HepG2 (cell line): ENCODE data around the gene PHACTR1. TPM values are rescaled to one million over a fixed set of nuclear protein-coding genes. Genes with fewer than 3 reads are reported as not detected.

Source experiments
- DNMT1 ChIP-seq: sonication (generic); formaldehyde crosslinking; IDR thresholded peaks from 2 replicates; pipeline ENCODE4 v1.5.1; 2020; ENCODE audit warnings: mild to moderate bottlenecking, missing genetic modification reagents
- GTF3A ChIP-seq: sonication (generic); formaldehyde crosslinking; conservative IDR thresholded peaks from 2 replicates; pipeline ENCODE4 v1.4.0; 2020; ENCODE audit warnings: mild to moderate bottlenecking, missing genetic modification reagents
- HNF4A ChIP-seq: sonication (generic); formaldehyde crosslinking; IDR thresholded peaks from 2 replicates; pipeline ENCODE4 v1.4.0; 2020; ENCODE audit warnings: missing genetic modification reagents
- JUN ChIP-seq: sonication (generic); formaldehyde crosslinking; IDR thresholded peaks from 2 replicates; pipeline ENCODE4 v1.4.0; 2020; ENCODE audit warnings: mild to moderate bottlenecking, missing genetic modification reagents
- KMT2A ChIP-seq: sonication (generic); formaldehyde crosslinking; IDR thresholded peaks from 2 replicates; pipeline ENCODE4 v1.4.0; 2020; ENCODE audit warnings: missing genetic modification reagents
- RNF2 ChIP-seq: fragments of 450-650 bp; conservative IDR thresholded peaks from 2 replicates; pipeline ENCODE4 v1.6.1; 2016; ENCODE audit warnings: low read depth
- TAF1 ChIP-seq: sonication (generic); formaldehyde crosslinking; IDR thresholded peaks from 2 replicates; pipeline ENCODE4 v1.4.0; 2020; ENCODE audit warnings: missing genetic modification reagents
- ZFAT ChIP-seq: sonication (generic); formaldehyde crosslinking; conservative IDR thresholded peaks from 2 replicates; pipeline ENCODE4 v1.8.1; 2023; ENCODE audit warnings: missing genetic modification reagents, inconsistent platforms
- ZNF224 ChIP-seq: sonication (generic); formaldehyde crosslinking; IDR thresholded peaks from 2 replicates; pipeline ENCODE4 v1.5.0; 2020; ENCODE audit warnings: mild to moderate bottlenecking, missing genetic modification reagents
- ZNF432 ChIP-seq: sonication (generic); formaldehyde crosslinking; IDR thresholded peaks from 2 replicates; pipeline ENCODE4 v1.5.0; 2020; ENCODE audit warnings: missing genetic modification reagents, mild to moderate bottlenecking, borderline replicate concordance
- ZNF749 ChIP-seq: sonication (generic); formaldehyde crosslinking; IDR thresholded peaks from 2 replicates; pipeline ENCODE4 v1.8.0; 2022; ENCODE audit warnings: mild to moderate bottlenecking, missing genetic modification reagents, moderate library complexity, borderline replicate concordance
- ZSCAN31 ChIP-seq: sonication (generic); formaldehyde crosslinking; IDR thresholded peaks from 2 replicates; pipeline ENCODE4 v1.5.0; 2020; ENCODE audit warnings: low read depth, mild to moderate bottlenecking, missing genetic modification reagents
- polyA plus RNA-seq, 8 experiments: library from polyadenylated mRNA; depleted of rRNA in 3 of 8; stranded (reverse) in 7 of 8; unstranded in 1 of 8; fragments of >200 nt; fragmentation: Illumina TruSeq in 4 of 8; extraction: Trizol in 4 of 8; gene quantifications; 2 replicates each; pipeline versions ENCODE4 v1.2.1 to v1.2.3, GENCODE V29; 2011 to 2016; ENCODE audit warnings: low read depth in 4 of 8, missing spikeins in 1 of 8, mixed read lengths in 1 of 8; ENCODE audit not compliant: insufficient read depth in 1 of 8
- total RNA-seq, 5 experiments: library from RNA; depleted of rRNA; stranded (reverse); fragments of >200 nt; fragmentation: Illumina TruSeq; extraction: Trizol; gene quantifications; 2 replicates each; pipeline ENCODE4 v1.2.3, GENCODE V29; 2016; ENCODE audit warnings: low read depth in 1 of 5
- TF ChIP-seq, protein P1 (sequence below): IDR thresholded peaks from 2 replicates; pipeline ENCODE4 v1.6.1; 2012; ENCODE audit warnings: low read length, improper control_type of control experiment
- TF ChIP-seq, protein P2 (sequence below): sonication (generic); formaldehyde crosslinking; IDR thresholded peaks from 2 replicates; pipeline ENCODE4 v1.8.0; 2022; ENCODE audit warnings: mild to moderate bottlenecking, missing genetic modification reagents, borderline replicate concordance
- TF ChIP-seq, protein P3 (sequence below): sonication (generic); formaldehyde crosslinking; IDR thresholded peaks from 2 replicates; pipeline ENCODE4 v1.5.0; 2020; ENCODE audit warnings: missing genetic modification reagents
- TF ChIP-seq, protein P4 (sequence below): sonication (generic); formaldehyde crosslinking; IDR thresholded peaks from 2 replicates; pipeline ENCODE4 v1.4.0; 2020; ENCODE audit warnings: missing genetic modification reagents
- TF ChIP-seq, protein P5 (sequence below): sonication (generic); formaldehyde crosslinking; IDR thresholded peaks from 2 replicates; pipeline ENCODE4 v1.4.0; 2020; ENCODE audit warnings: missing genetic modification reagents, borderline replicate concordance
- TF ChIP-seq, protein P6 (sequence below): sonication (generic); formaldehyde crosslinking; IDR thresholded peaks from 2 replicates; pipeline ENCODE4 v1.8.0; 2022; ENCODE audit warnings: missing genetic modification reagents, low read depth, mild to moderate bottlenecking, borderline replicate concordance

Gene PHACTR1
- total and polyA plus RNA-seq, 2 of the 13 experiments (the other 11 are each of a cell fraction or from before 2014, with no cell fraction given), result 0.09 TPM; not detected in 1

DNA sequence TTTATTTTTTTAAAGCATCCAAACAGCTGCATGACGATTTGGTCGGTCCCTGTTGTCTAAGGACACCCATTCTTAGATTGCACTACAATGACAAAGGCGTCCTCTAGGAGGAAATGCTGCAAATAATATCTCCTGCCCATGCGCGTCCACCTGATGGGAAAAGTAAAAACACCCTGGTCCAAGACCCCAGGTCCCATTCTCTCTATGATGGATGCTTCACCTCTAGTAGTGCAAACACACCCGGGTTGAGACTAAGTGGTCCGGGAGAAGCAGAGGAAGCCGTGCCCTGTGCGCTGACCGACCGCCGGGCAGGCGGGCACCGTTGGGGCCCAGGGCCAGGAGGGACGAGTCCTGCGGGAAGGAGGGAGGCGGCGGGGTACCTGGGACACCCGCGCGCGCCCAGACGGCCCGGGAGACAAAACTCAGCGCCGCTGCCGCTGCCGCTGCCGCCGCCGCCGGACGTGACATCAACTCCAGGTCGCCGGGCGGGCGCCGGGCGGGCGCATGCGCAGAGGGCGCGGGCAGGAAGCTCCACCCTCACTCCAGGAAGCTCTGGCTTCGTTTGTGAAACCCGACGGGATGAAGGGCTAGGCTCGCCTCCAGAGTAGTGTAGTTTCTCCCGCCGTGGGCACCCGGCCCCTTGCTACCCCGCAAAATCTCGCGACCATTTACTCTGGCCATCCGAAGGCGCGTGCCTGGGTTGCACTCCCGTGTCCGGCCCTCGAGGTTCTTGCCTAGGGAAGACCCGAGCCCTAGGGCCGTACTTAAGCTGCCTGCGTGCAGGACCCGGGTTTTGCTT is 611.7 kb downstream of the PHACTR1 start, which contains the start of gene TBC1D7 (continued):
- TF ChIP-seq ZNF432 (CRISPR knock-in tag), result no peak
- no peak for TF ChIP-seq HNF4A (CRISPR knock-in tag)
- no peak for TF ChIP-seq ZNF749
- peak; percentile 82 for TF ChIP-seq TAF1 (CRISPR knock-in tag)
- TF ChIP-seq, protein P1, sequence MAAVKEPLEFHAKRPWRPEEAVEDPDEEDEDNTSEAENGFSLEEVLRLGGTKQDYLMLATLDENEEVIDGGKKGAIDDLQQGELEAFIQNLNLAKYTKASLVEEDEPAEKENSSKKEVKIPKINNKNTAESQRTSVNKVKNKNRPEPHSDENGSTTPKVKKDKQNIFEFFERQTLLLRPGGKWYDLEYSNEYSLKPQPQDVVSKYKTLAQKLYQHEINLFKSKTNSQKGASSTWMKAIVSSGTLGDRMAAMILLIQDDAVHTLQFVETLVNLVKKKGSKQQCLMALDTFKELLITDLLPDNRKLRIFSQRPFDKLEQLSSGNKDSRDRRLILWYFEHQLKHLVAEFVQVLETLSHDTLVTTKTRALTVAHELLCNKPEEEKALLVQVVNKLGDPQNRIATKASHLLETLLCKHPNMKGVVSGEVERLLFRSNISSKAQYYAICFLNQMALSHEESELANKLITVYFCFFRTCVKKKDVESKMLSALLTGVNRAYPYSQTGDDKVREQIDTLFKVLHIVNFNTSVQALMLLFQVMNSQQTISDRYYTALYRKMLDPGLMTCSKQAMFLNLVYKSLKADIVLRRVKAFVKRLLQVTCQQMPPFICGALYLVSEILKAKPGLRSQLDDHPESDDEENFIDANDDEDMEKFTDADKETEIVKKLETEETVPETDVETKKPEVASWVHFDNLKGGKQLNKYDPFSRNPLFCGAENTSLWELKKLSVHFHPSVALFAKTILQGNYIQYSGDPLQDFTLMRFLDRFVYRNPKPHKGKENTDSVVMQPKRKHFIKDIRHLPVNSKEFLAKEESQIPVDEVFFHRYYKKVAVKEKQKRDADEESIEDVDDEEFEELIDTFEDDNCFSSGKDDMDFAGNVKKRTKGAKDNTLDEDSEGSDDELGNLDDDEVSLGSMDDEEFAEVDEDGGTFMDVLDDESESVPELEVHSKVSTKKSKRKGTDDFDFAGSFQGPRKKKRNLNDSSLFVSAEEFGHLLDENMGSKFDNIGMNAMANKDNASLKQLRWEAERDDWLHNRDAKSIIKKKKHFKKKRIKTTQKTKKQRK, result no peak
- TF ChIP-seq ZFAT (CRISPR knock-in tag), result no peak
- TF ChIP-seq ZSCAN31, result no peak
- TF ChIP-seq, protein P2, sequence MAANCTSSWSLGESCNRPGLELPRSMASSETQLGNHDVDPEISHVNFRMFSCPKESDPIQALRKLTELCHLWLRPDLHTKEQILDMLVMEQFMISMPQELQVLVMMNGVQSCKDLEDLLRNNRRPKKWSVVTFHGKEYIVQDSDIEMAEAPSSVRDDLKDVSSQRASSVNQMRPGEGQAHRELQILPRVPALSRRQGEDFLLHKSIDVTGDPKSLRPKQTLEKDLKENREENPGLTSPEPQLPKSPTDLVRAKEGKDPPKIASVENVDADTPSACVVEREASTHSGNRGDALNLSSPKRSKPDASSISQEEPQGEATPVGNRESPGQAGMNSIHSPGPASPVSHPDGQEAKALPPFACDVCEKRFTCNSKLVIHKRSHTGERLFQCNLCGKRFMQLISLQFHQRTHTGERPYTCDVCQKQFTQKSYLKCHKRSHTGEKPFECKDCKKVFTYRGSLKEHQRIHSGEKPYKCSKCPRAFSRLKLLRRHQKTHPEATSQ (CRISPR knock-in tag), result peak; percentile 76; the same call in 1 of the 2 replicates
- no peak for TF ChIP-seq ZNF224
- TF ChIP-seq RNF2, result peak; percentile 96
- TF ChIP-seq KMT2A (CRISPR knock-in tag), result peak; percentile 77
- TF ChIP-seq, protein P3, sequence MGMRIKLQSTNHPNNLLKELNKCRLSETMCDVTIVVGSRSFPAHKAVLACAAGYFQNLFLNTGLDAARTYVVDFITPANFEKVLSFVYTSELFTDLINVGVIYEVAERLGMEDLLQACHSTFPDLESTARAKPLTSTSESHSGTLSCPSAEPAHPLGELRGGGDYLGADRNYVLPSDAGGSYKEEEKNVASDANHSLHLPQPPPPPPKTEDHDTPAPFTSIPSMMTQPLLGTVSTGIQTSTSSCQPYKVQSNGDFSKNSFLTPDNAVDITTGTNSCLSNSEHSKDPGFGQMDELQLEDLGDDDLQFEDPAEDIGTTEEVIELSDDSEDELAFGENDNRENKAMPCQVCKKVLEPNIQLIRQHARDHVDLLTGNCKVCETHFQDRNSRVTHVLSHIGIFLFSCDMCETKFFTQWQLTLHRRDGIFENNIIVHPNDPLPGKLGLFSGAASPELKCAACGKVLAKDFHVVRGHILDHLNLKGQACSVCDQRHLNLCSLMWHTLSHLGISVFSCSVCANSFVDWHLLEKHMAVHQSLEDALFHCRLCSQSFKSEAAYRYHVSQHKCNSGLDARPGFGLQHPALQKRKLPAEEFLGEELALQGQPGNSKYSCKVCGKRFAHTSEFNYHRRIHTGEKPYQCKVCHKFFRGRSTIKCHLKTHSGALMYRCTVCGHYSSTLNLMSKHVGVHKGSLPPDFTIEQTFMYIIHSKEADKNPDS (CRISPR knock-in tag), result peak; percentile 47; the same call in 1 of the 2 replicates
- TF ChIP-seq JUN (CRISPR knock-in tag), result no peak
- TF ChIP-seq, protein P4, sequence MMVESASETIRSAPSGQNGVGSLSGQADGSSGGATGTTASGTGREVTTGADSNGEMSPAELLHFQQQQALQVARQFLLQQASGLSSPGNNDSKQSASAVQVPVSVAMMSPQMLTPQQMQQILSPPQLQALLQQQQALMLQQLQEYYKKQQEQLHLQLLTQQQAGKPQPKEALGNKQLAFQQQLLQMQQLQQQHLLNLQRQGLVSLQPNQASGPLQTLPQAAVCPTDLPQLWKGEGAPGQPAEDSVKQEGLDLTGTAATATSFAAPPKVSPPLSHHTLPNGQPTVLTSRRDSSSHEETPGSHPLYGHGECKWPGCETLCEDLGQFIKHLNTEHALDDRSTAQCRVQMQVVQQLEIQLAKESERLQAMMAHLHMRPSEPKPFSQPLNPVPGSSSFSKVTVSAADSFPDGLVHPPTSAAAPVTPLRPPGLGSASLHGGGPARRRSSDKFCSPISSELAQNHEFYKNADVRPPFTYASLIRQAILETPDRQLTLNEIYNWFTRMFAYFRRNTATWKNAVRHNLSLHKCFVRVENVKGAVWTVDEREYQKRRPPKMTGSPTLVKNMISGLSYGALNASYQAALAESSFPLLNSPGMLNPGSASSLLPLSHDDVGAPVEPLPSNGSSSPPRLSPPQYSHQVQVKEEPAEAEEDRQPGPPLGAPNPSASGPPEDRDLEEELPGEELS (CRISPR knock-in tag), result no peak
- no peak; the same call in 1 of the 2 replicates for TF ChIP-seq GTF3A (CRISPR knock-in tag)
- TF ChIP-seq, protein P5, sequence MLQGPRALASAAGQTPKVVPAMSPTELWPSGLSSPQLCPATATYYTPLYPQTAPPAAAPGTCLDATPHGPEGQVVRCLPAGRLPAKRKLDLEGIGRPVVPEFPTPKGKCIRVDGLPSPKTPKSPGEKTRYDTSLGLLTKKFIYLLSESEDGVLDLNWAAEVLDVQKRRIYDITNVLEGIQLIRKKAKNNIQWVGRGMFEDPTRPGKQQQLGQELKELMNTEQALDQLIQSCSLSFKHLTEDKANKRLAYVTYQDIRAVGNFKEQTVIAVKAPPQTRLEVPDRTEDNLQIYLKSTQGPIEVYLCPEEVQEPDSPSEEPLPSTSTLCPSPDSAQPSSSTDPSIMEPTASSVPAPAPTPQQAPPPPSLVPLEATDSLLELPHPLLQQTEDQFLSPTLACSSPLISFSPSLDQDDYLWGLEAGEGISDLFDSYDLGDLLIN, result no peak
- TF ChIP-seq DNMT1, result peak; percentile 87; the same call in 1 of the 2 replicates
- TF ChIP-seq, protein P6, sequence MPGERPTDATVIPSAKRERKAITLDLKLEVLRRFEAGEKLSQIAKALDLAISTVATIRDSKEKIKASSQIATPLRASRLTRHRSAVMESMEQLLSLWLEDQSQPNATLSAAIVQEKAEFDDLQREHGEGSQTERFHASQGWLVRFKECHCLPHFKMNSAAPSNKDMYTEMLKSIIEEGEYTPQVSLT (CRISPR knock-in tag), result no peak
